Raji (cell line): ENCODE results near the gene LIMK2.

Experiments
- POLR2A ChIP-seq: IDR thresholded peaks from 2 replicates; pipeline ENCODE4 v1.6.1; 2011; ENCODE audit warnings: low read depth, low read length, control low read depth; ENCODE audit not compliant: insufficient read depth

Gene LIMK2

DNA sequence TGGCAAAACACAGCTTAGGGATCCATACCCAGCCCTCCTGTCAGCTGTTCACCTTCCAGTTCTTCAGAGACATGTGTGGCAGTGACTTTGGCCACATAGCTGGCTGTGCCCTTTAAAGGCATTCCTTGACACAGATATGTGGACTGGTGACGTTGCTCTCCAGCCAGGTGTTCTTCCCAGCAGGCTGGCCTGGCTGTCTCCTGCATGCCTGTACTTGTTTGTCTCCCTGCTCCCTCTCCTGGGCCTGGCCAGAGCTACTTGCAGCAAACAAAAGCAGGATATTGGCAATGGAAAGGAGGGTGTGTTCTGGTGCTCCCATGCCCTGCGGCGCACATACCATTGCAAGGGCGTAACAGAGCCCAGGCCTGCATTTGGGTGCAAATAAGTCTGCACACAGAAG is 41.9 kb downstream of the LIMK2 start:
- TF ChIP-seq POLR2A, result no peak

DNA sequence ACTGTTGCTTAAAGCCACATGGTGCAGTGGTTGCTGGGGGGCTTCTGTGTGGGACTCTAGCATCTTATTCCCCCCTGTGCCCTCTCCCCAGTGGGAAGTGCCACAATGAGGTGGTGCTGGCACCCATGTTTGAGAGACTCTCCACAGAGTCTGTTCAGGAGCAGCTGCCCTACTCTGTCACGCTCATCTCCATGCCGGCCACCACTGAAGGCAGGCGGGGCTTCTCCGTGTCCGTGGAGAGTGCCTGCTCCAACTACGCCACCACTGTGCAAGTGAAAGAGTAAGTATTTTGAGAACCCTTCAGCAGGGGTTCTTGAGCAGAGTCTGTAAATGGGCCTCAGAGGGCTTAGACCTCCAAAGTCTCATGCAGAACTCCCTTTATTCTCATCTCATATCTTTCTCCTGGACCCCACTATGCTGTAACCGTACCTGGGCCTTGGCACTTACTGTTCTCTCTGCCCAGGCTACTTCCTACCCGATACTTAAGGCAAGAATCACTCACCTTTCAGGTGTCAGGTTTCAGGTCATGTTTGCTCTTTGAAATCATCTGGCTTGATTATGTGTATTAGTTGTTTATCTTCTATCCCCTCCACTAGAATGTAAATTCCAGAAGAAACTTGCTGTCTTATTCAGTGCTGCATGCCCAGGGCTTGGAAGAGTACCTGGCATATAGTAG is 47.8 kb downstream of the LIMK2 start:
- no peak for TF ChIP-seq POLR2A

DNA sequence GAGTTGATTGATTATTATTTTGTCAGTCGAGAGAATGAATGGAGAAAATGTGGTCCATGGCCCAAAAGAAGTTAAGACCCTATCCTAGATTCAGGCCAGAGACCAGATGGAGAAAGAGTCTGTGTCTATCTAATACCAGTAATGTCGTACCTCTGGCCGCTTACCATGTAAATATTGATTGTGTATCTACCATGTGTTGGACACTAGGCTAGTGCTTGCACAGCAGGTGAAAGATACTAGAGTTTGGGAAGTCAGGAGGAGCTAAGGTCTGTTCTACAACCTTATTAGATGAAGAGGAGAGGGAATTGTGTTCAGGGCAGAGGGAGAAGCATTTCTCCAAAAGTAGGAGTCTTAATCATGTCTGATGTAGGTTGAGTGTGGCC is 48.4 kb downstream of the LIMK2 start:
- no peak for TF ChIP-seq POLR2A

DNA sequence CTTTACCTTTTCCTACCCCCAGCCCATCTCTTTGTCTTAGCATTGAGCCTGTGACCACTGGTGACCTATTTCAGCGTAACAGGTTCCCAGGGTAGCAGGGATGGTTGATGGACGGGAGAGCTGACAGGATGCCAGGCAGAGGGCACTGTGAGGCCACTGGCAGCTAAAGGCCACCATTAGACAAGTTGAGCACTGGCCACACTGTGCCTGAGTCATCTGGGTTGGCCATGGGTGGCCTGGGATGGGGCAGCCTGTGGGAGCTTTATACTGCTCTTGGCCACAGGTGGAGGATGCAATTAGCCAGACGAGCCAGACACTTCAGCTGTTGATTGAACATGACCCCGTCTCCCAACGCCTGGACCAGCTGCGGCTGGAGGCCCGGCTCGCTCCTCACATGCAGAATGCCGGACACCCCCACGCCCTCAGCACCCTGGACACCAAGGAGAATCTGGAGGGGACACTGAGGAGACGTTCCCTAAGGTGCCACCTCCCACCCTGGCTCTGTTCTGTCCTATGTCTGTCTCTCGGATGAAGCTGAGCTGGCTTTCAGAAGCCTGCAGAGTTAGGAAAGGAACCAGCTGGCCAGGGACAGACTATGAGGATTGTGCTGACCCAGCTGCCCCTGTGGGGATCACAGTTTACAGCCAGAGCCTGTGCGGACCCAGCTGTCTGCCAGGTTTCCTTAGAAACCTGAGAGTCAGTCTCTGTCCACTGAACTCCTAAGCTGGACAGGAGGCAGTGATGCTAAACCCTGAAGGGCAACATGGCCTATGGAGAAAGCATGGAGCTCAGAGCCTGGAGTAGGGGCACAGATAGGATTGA is 50.4 kb downstream of the LIMK2 start:
- no peak for TF ChIP-seq POLR2A

DNA sequence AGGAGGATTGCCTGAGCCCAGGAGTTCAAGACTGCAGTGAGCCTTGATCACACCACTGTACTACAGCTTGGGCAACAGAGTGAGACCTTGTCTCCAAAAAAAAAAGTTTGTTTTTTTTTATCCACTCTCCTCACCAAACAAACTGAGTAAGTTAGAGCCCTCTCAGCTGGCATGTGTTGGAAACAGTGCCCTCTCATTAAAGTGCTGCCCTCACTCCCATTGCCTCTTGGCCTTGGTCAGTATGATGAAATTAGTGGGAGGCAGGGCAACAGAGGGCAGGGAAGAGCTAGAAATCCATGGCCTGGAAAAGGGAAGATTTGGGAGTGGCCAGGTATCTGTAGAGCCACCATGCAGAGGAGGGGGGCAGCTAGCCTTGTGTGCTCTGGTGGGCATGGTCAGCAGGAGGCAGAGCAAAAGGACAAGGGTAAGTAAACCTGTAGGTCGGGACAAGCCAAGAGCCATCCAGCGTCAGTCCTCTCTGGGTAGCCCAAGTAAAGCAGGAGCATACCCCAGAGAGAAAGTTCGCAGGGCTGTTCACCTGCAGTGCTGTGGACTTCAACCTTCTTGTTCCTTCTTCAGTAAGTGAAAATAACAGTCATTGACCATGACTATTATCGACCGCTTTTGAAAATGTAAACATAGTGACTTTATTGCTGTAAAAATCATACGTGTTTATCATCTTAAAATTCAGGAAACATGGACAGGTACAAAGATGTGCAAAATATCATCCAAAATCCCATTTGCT is 52.0 kb downstream of the LIMK2 start:
- no peak for TF ChIP-seq POLR2A

DNA sequence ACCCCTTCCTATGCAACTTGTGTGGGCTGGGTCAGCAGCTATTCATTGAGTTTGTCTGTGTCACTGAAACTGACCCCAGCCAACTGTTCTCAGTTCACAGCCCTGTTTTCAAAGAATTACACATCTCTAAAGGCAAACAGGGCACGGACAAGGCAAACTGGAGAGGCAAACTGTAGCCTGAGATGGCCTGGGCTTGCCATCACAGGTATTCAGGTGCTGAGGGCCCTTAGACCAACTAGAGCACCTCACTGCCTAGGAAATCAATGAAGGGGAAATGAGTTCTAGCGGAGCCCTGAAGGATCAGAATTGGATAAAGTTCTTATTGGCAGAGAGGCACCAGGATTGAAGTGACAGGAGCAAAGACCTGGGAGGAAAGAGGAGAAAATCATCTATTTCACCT is 56.2 kb downstream of the LIMK2 start:
- TF ChIP-seq POLR2A, result no peak

DNA sequence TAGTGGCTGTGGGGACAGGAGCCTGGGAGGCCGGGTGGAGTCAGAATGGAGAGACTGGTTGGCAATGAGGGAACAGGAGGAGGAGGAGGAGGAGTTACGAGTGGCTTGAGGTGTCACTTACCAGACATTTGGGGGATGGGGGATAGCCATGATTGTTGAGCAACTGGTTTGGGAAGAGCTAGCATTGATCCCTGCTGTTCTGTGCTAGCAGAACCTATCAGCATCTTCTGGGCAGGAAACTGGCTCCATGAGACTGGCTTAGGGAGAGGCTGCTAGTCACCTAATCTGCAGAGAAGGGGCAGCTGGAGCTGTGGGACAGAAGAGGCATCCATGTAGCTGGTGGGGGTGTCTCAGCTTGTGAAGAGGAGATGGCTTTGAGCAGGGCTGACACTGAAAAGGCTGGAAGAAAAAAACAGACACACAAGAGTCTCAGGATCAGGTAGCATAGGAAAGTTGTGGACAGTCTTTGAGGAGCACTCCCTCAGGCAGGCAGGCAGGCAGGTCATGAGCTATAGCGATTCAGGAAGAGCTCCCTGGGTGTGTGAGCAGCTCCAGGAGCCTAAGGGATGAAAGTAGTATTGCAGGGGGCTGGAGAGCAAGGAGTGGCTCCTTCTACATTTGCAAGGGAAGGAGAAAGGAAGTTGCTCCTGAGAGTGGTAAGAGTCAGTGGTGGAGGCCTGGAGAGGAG is 57.9 kb downstream of the LIMK2 start:
- TF ChIP-seq POLR2A, result no peak

DNA sequence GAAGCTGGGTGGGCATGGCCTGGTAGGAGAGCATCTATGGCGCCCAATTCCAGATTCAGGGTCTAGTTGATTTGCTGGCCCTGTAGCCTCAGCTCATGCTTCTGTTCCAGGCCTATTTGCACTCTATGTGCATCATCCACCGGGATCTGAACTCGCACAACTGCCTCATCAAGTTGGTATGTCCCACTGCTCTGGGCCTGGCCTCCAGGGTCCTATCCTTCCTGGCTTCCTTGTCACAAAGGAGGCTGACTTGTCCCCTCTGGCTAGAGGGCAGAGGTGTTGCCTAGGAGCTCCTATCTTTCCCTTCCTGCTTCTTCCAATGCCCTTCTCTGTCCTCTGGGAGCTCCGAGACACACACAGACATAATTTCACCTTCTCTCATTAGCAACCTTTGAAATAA is 58.9 kb downstream of the LIMK2 start:
- no peak for TF ChIP-seq POLR2A

DNA sequence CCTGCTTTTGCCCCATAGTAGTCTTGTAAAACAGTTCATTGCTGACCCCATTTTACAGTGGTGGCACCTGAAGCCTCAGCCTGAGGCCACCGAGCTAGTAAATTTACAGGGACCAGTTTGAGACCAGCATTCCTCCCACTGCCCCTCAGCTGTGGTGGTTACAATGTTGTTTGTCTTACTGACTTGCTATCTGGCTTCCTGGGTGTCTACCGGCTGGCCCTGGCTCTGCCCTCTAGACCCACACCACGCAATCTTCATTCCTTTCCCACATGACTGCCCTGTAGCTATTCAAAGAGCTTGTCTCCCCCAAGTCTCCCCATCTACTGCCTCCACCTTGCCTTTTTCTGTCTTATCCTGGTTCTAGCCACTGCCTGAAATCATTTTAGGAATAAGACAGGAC is 59.4 kb downstream of the LIMK2 start:
- no peak for TF ChIP-seq POLR2A

DNA sequence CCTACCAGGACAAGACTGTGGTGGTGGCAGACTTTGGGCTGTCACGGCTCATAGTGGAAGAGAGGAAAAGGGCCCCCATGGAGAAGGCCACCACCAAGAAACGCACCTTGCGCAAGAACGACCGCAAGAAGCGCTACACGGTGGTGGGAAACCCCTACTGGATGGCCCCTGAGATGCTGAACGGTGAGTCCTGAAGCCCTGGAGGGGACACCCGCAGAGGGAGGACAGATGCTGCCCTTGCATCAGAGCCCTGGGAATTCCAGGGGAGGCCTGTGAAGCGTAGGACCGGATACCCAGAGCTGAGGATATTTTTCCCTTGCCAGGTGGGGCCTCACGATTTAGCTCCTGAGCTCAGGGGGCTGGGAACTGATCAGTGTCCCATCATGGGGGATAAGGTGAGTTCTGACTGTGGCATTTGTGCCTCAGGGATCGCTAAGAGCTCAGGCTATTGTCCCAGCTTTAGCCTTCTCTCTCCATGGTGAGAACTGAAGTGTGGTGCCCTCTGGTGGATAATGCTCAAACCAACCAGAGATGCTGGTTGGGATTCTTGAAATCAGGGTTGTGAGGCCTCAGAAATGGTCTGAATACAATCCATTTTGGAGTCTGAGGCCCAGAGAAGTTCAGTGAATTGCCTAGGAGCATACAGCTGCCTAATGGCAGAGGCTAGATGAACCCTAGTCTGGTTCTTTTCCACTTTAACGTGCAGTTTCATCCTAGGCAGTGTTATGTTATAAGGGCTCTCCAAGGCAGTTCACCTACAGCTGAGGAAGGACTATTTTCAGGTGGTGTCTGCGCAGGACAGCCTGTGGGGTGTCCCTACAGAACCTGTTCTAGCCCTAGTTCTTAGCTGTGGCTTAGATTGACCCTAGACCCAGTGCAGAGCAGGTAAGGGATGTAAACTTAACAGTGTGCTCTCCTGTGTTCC is 60.7 kb downstream of the LIMK2 start:
- TF ChIP-seq POLR2A, result no peak

DNA sequence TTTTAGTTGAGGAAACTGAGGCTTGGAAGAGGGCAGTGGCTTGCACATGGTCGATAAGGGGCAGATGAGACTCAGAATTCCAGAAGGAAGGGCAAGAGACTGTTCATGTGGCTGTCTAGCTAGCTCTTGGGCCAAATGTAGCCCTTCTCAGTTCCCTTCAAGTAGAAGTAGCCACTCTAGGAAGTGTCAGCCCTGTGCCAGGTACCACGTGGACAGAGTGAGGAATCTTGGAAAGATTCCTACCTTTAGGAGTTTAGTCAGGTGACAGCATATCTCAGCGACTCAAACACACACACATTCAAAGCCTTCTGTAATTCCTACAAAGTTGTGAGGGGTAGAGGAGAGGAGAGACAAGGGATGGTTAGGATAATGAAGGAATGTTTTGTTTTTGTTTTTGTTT is 61.9 kb downstream of the LIMK2 start:
- TF ChIP-seq POLR2A, result no peak

DNA sequence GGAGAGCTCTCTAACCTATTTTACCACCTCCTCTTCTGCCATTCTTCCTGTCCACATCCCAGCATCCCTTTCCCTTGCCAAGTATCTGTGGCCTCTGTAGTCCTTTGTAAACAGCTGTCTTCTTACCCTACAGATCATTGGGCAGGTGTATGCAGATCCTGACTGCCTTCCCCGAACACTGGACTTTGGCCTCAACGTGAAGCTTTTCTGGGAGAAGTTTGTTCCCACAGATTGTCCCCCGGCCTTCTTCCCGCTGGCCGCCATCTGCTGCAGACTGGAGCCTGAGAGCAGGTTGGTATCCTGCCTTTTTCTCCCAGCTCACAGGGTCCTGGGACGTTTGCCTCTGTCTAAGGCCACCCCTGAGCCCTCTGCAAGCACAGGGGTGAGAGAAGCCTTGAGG is 62.9 kb downstream of the LIMK2 start:
- TF ChIP-seq POLR2A, result no peak

DNA sequence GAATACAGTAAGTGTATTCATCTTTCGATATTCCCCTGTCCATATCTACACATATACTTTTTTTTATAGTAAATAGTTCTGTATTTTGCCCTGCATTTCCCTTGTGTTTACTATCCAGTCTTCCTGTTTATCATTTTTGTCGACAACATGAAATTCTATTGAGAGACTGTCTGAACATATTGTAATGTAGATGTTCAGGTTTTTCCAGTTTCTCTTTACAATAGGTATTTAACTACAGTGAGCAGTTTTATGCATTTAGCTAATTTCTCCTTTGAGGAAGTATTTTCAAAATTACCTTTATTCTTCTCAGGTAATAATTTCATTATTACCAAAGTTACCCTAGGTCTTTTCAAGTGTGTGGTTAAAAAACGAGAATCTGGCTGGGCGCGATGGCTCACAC is 63.5 kb downstream of the LIMK2 start:
- no peak for TF ChIP-seq POLR2A

DNA sequence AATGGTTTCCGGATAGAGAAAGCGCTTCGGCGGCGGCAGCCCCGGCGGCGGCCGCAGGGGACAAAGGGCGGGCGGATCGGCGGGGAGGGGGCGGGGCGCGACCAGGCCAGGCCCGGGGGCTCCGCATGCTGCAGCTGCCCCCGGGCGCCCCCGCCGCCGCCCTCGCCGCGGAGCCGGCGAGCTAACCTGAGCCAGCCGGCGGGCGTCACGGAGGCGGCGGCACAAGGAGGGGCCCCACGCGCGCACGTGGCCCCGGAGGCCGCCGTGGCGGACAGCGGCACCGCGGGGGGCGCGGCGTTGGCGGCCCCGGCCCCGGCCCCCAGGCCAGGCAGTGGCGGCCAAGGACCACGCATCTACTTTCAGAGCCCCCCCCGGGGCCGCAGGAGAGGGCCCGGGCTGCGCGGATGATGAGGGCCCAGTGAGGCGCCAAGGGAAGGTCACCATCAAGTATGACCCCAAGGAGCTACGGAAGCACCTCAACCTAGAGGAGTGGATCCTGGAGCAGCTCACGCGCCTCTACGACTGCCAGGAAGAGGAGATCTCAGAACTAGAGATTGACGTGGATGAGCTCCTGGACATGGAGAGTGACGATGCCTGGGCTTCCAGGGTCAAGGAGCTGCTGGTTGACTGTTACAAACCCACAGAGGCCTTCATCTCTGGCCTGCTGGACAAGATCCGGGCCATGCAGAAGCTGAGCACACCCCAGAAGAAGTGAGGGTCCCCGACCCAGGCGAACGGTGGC is 64.5 kb downstream of the LIMK2 start:
- TF ChIP-seq POLR2A, result no peak
